Measurements from ENCODE around the gene SH3BP4.

- TF ChIP-seq CTCF (IDR thresholded peaks at IDR 0.05) (no peak), POLR2A (IDR thresholded peaks at IDR 0.05) (no peak)
Observed at GRCh38 chr2:235054475-235054874, 102.7 kb downstream of the SH3BP4 start.

Data from gastroesophageal sphincter (tissue), 3 donors.